ENCODE data around the gene PNMA6F. TPM values are rescaled to one million over a fixed set of nuclear protein-coding genes. Genes with fewer than 3 reads are reported as not detected.
A peak's percentile ranks its signal among the peaks of the same experiment; 100 is the strongest.
"Not testable (repeated sequence)": the region's sequence is repeated elsewhere in the genome, so short reads cannot be mapped to it uniquely, and the experiment has no call there.

PNMA6F gene
- total RNA-seq, 2 experiments from 2014 or later: not detected

GRCh38 chrX:153306527-153307115 lies 14.9 kb downstream of the PNMA6F start:
- H3K4me1 Mint-ChIP-seq (ENCODE audit: low read depth): no peaks in the 10 kb centered on the region
- H3K27ac Mint-ChIP-seq: no peak overlapping the region
- H3K36me3 Mint-ChIP-seq: no peaks in the 10 kb centered on the region
- H3K9me3 Mint-ChIP-seq: no peaks in the 10 kb centered on the region
- H3K4me3 Mint-ChIP-seq: no peak overlapping the region
- ChIA-PET POLR2A (no interaction called here), CTCF (no interaction called here)
- intact Hi-C loops (cut with micrococcal nuclease): no loop called here
- peaks cover 10% of the 10 kb centered on the region for H3K27me3 Mint-ChIP-seq
- no peak for DNase-seq

- intact Hi-C loops (cut with micrococcal nuclease): no loop called here
- Mint-ChIP-seq H3K27ac (no peak overlapping the region), H3K4me3 (no peak overlapping the region), H3K27me3 (peaks cover 10% of the 10 kb centered on the region), H3K4me1 (ENCODE audit: low read depth) (no peaks in the 10 kb centered on the region), H3K36me3 (no peaks in the 10 kb centered on the region), H3K9me3 (no peaks in the 10 kb centered on the region)
- no peak for DNase-seq
- CTCF ChIA-PET: no interaction called here
- POLR2A ChIA-PET: no interaction called here
Measured at GRCh38 chrX:153305972-153306371, 15.6 kb downstream of the PNMA6F start.

GRCh38 chrX:153304988-153305736 lies 16.4 kb downstream of the PNMA6F start:
- no peak for DNase-seq
- H3K4me1 Mint-ChIP-seq (ENCODE audit: low read depth): no peaks in the 10 kb centered on the region
- ChIA-PET CTCF (no interaction called here), POLR2A (no interaction called here)
- no peaks in the 10 kb centered on the region for H3K9me3 Mint-ChIP-seq
- H3K27ac Mint-ChIP-seq: no peak overlapping the region
- intact Hi-C loops (cut with micrococcal nuclease): no loop called here
- H3K27me3 Mint-ChIP-seq: peaks cover 10% of the 10 kb centered on the region
- no peaks in the 10 kb centered on the region for H3K36me3 Mint-ChIP-seq
- H3K4me3 Mint-ChIP-seq: no peak overlapping the region

- H3K9me3 Mint-ChIP-seq: no peaks in the 10 kb centered on the region
- no peak for DNase-seq
- intact Hi-C loops (cut with micrococcal nuclease): no loop called here
- no peak overlapping the region for H3K4me3 Mint-ChIP-seq
- peaks cover 14% of the 10 kb centered on the region for H3K27me3 Mint-ChIP-seq
- ChIA-PET POLR2A (no interaction called here), CTCF (no interaction called here)
- no peaks in the 10 kb centered on the region for H3K4me1 Mint-ChIP-seq (ENCODE audit: low read depth)
- no peak overlapping the region for H3K27ac Mint-ChIP-seq
- H3K36me3 Mint-ChIP-seq: no peaks in the 10 kb centered on the region
Measured at GRCh38 chrX:153303276-153304262, 18.0 kb downstream of the PNMA6F start.

- H3K36me3 Mint-ChIP-seq: no peaks in the 10 kb centered on the region
- POLR2A ChIA-PET: no interaction called here
- intact Hi-C loops (cut with micrococcal nuclease): no loop called here
- CTCF ChIA-PET: no interaction called here
- no peaks in the 10 kb centered on the region for H3K9me3 Mint-ChIP-seq
- H3K27me3 Mint-ChIP-seq: peaks cover 14% of the 10 kb centered on the region
- no peak overlapping the region for H3K27ac Mint-ChIP-seq
- H3K4me1 Mint-ChIP-seq (ENCODE audit: low read depth): no peaks in the 10 kb centered on the region
- no peak overlapping the region for H3K4me3 Mint-ChIP-seq
- DNase-seq: no peak
Measured at GRCh38 chrX:153302796-153303195, 18.8 kb downstream of the PNMA6F start.

- POLR2A ChIA-PET: no interaction called here
- CTCF ChIA-PET: no interaction called here
- intact Hi-C loops (cut with micrococcal nuclease): no loop called here
- peaks cover 14% of the 10 kb centered on the region for H3K27me3 Mint-ChIP-seq
- H3K27ac Mint-ChIP-seq: no peak overlapping the region
- no peaks in the 10 kb centered on the region for H3K9me3 Mint-ChIP-seq
- no peaks in the 10 kb centered on the region for H3K36me3 Mint-ChIP-seq
- H3K4me1 Mint-ChIP-seq (ENCODE audit: low read depth): no peaks in the 10 kb centered on the region
- H3K4me3 Mint-ChIP-seq: no peak overlapping the region
- DNase-seq: no peak
Measured at GRCh38 chrX:153301746-153302145, 19.8 kb downstream of the PNMA6F start.

GRCh38 chrX:153299855-153300254 lies 21.7 kb downstream of the PNMA6F start:
- Mint-ChIP-seq H3K27me3 (peaks cover 10% of the 10 kb centered on the region), H3K4me1 (ENCODE audit: low read depth) (no peaks in the 10 kb centered on the region), H3K27ac (no peak overlapping the region), H3K36me3 (no peaks in the 10 kb centered on the region), H3K9me3 (no peaks in the 10 kb centered on the region), H3K4me3 (no peak overlapping the region)
- CTCF ChIA-PET: no interaction called here
- POLR2A ChIA-PET: no interaction called here
- intact Hi-C loops (cut with micrococcal nuclease): no loop called here
- DNase-seq: no peak

- H3K27me3 Mint-ChIP-seq: peaks cover 4% of the 10 kb centered on the region
- CTCF ChIA-PET: no interaction called here
- intact Hi-C loops (cut with micrococcal nuclease): no loop called here
- peaks cover 8% of the 10 kb centered on the region for H3K4me1 Mint-ChIP-seq (ENCODE audit: low read depth)
- no peaks in the 10 kb centered on the region for H3K9me3 Mint-ChIP-seq
- POLR2A ChIA-PET: no interaction called here
- no peak overlapping the region for H3K27ac Mint-ChIP-seq
- DNase-seq: no peak
- H3K36me3 Mint-ChIP-seq: no peaks in the 10 kb centered on the region
- no peak overlapping the region for H3K4me3 Mint-ChIP-seq
Measured at GRCh38 chrX:153297376-153297775, 24.2 kb downstream of the PNMA6F start.

GRCh38 chrX:153293485-153294071 lies 28.0 kb downstream of the PNMA6F start:
- H3K36me3 Mint-ChIP-seq; CTCF ChIA-PET; H3K27me3 Mint-ChIP-seq; H3K4me1 Mint-ChIP-seq (ENCODE audit: low read depth); intact Hi-C loops (cut with micrococcal nuclease); H3K9me3 Mint-ChIP-seq; POLR2A ChIA-PET; H3K4me3 Mint-ChIP-seq; DNase-seq: not testable (repeated sequence)
- peak overlapping the region; percentile 1 for H3K27ac Mint-ChIP-seq

- H3K36me3 Mint-ChIP-seq; H3K27ac Mint-ChIP-seq; H3K4me1 Mint-ChIP-seq (ENCODE audit: low read depth); DNase-seq; POLR2A ChIA-PET; intact Hi-C loops (cut with micrococcal nuclease); CTCF ChIA-PET; H3K27me3 Mint-ChIP-seq; H3K9me3 Mint-ChIP-seq; H3K4me3 Mint-ChIP-seq: not testable (repeated sequence)
Measured at GRCh38 chrX:153288807-153289206, 32.8 kb downstream of the PNMA6F start.

- intact Hi-C loops (cut with micrococcal nuclease); H3K27me3 Mint-ChIP-seq; DNase-seq; POLR2A ChIA-PET; CTCF ChIA-PET; H3K9me3 Mint-ChIP-seq; H3K4me1 Mint-ChIP-seq (ENCODE audit: low read depth); H3K4me3 Mint-ChIP-seq; H3K36me3 Mint-ChIP-seq; H3K27ac Mint-ChIP-seq: not testable (repeated sequence)
Measured at GRCh38 chrX:153285678-153286077, 35.9 kb downstream of the PNMA6F start.

GRCh38 chrX:153283982-153284381 lies 37.6 kb downstream of the PNMA6F start:
- CTCF ChIA-PET; H3K27ac Mint-ChIP-seq; POLR2A ChIA-PET; H3K27me3 Mint-ChIP-seq; H3K4me3 Mint-ChIP-seq; H3K36me3 Mint-ChIP-seq; H3K4me1 Mint-ChIP-seq (ENCODE audit: low read depth); H3K9me3 Mint-ChIP-seq; intact Hi-C loops (cut with micrococcal nuclease); DNase-seq: not testable (repeated sequence)
